ENCODE results near the gene PPA2.
A peak's percentile ranks its signal among the peaks of the same experiment; 100 is the strongest.
"Not testable (repeated sequence)": the region's sequence is repeated elsewhere in the genome, so short reads cannot be mapped to it uniquely, and the experiment has no call there.

Gene PPA2

DNA sequence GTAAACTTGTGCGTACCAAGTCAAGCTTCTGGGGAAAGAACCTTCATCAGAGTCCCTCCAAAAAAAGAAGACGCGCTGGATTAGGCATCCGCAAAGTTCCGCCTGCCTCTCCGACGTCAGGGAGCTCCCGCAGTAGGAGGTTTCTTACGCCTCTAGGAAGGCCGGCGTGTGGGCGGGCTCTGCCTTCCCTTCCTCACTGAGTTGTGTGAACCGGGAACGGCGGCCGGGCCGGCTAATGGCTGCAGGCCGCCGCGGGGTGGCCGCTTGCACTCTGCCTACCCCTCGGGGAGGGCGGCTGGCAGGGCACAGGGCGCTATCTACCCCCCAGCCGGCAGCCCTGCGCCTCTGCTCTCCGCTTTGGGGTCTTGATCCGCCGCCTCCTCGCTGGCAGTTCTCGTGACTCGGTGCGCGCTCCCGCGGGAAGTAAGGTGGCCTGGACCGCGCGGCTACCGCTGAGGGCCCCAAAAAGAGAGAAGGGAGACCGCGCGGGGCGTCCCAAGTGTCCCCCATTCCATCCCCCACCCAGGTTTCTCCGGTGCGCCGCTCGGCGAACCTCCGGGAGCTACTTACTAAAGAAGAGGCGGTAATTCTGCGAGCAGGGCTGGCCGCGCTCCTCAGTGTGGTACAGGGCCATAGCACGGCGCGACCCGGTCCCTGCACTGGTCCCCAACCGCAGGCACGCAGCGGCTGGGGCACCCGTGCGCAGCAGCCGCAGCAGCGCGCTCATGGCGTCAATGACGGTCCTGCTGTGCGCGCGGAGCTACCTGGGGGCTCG, at the start of gene PPA2:
PPA2 (minus strand) TSS at position 739 of the 775 bp plus-strand sequence; CDS start at position 727, 12 bp downstream.
- peak; percentile 84 for DNase-seq

DNA sequence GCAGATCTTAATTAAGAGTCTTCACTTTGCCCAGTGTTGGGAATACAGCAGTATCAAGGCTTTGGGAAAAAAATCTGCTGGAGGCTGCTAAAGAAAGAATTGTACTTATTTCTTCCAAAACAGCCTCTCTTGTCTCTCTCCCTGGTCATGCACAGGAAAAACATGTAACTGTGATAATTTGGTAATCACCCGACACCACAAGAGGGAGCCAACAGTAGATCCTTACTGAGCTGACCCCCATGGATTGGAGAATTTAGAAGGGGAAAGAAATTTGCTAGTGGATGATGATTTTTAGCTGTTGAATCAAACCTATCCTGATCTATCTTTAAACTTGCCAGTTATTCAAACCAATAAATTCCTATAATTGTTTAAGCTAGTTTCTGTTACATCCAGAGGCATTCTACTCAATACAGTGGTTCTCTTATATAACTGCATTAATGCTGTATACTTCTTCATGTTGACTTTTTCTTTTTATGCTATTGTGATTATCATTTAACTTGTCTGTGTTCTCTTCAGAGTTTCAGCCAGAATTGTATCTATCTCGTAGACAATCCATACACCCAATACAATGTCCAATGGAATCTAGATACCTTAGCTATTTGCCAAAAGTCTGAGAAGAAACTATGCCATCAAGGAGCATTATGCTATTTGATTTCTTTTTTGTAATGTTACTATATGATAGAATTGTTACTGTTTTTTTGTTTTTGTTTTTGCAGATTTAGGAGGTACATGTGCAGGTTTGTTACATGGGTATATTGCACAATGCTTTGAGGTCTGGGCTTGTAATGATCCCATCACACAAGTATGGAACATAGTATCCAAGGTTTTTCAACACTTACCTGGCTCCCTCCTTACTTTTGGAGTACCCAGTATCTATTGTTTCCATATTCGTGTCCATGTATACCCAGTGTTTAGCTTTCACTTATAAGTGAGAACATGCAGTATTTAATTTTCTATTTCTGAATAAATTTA, 47.2 kb upstream of the PPA2 start:
- no peak for DNase-seq

DNA sequence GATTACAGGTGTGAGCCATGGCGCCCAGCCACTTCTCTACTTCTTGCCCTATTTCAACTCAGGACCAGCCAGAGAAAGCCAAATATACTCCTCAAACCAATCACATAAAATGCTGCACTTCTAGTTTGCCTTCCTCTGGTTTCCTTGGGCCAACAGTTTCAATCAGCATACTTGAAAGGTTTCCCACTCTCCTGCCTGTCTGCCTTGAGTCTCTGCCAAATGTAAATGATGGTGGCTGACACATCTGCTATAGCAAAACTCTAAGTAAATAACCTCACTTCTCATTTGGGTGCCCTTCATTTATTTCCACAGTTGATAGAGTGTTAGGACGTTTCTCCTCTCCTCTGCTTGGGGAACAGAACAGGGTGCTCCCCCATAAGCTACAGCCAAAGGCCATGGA, 36.4 kb upstream of the PPA2 start:
- no peak for DNase-seq

GRCh38 chr4:105509714-105510113, 35.9 kb upstream of the PPA2 start:
- no peak for DNase-seq

DNA sequence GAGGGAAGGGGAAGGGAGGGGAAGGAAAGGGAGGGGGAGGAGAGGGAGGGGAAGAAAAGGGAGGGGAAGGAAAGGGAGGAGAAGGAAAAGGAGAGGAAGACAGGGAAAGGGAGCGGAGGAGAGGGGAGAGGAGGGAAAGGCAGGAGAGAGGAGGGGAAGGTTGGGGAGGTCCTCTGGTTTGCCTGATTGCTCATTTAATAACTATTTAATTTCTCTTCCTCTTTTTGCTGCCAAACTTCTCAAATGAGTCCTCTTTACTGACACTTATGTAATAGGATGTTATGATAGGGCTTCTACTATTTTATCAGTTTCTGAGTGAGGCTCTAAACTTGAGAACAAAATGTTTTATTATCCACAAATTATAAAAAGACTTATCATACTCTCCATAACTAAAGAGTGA, 35.4 kb upstream of the PPA2 start:
- no peak for DNase-seq

- DNase-seq, result no peak
Measured at GRCh38 chr4:105504744-105505143, 30.9 kb upstream of the PPA2 start.

GRCh38 chr4:105503484-105503883, 29.6 kb upstream of the PPA2 start:
- DNase-seq, result no peak

- DNase-seq, result no peak
Measured at GRCh38 chr4:105496899-105497298, 23.0 kb upstream of the PPA2 start.

- no peak for DNase-seq
Measured at GRCh38 chr4:105495667-105496066, 21.8 kb upstream of the PPA2 start.

DNA sequence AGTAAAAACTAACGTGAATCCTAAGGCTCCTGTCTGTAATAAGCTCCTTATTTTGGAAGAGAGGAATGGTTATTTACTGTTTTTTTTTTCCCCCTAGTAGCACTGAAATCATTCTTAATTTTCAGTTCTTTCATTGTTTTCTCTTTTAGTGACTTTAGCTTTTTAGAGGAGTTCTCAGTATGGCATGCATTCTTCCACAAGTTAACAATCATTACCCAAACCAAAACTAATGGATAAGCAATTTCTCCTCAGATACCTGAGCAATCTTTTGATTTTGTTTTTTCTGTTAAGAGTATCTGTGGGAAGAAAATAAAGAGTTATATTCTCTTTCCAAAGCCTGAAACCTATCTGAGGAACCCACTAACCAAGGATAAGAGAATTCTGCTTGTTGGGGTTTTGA, 16.7 kb upstream of the PPA2 start:
- no peak for DNase-seq

DNA sequence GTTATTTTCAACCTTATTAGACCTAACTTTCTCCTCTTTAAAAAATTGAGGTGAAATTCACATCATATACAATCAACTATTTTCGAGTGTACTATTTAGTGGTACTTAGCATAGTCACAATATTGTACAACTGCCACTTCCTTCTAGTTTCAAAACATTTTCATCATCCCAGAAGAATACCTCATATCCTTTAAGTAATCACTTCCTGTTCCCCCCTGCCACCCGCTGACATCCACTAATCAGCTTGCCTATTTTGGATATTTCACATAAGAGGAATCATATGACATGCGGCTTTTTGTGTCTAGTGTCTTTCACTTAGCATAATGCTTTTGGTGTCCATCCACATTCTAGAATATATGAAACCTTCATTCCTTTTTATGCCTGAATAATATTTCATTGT, 10.0 kb upstream of the PPA2 start:
- DNase-seq, result no peak

DNA sequence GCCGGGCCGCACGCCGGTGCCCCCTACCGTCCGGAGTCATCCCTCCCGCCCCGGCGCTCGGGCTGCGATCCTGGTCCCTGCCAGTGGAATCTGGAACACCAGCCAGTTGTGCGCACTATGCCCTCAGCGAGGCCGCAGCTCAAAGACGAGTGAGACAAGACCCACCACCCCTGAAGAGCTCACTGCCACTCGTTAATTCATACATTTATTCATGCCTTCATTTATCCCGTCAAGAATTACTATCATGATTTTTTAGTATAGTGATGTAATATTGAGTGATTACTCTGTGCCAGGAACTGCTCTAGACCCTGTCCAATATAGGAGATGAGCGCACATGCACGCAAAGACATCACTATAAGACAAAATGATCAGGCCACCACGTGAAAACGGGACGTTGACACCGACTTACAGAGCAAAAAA, 247 bp upstream of the PPA2 start:
- DNase-seq, result no peak

DNA sequence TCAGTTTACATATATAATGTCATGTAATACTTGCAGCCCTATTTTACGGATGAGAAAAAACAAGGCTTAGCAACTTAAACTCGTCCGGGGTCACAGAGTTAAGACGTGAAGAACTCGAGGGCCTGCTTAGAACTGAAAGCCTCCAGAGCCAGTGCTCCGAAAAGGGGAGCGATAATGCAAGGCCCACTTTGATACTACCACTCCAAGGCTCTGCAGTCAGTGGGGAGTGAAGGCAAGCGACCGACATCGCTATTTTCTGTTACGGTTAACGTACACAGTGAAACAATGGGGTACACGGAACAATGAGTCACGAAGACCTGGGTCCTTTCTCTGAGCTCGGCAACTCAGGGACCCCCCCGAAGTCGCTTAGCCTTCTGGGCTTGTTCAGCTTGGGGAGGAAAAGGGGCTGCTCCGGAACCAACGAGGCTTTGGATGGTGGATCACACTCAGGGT, 965 bp downstream of the PPA2 start:
- DNase-seq, result no peak

DNA sequence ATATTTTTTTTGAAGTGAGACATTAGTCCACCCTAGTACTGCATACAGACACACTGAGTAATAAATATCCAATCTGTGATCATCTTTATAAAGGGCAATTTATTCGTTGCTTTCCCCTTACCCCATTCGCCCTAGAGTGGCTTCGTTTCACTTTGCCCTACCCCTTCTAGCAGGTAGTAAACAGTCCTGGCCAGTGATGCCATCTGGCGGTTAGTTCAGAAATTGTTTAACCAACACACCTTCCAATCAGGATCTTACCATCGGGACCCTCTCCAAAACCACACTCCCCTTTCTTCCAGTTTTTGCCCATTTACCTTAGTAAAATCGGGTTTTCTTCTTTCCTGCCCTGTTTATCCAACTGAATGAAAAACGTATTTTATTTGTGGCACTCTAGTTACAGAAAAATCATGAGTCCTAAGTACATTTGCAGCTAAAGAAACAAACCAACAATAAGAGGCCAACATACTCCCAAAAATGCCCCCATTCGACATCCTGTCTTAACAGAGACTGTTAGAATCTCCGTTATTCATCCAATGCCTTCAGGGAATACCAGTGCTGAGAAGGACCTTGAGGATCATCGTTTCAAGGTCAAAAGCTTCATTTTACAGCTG, 2.2 kb downstream of the PPA2 start:
- DNase-seq, result peak; percentile 53

DNA sequence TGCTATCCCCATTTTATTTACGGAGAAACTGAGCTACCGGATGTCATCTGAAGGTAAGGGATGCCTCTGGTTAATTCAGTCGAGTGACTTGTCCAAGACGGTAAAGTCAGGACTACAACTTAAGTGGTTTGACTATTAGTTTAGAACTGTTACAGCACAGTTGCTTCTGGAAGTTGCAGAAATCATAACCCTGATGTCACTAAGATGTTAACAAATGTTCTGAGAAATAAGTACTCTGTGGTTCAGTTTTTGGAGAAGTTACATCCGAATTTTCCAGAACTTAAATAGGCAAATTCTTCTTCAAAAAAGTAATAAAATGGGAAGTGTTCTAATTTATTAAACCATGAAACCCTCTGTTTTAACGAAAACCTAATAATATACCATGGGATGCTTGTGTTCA, 3.1 kb downstream of the PPA2 start:
- no peak for DNase-seq

DNA sequence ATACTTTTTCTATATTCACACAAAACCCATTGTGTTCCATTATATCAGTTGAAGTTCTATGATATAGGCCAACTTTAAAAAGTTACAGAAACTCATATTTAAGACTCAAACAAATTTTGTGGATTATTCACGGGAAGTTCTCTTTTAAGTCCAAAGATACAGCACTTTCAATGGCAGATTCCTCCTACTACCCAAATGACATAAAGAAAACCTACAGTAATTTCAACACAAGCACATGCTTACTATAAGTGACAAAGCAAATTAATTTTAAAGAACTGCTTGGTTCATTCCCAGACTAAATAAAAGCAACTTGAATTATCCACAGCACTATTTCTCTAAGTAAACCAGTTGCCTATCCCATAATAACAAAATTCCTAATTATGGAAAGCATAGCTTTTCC, 4.1 kb downstream of the PPA2 start:
- no peak for DNase-seq

DNA sequence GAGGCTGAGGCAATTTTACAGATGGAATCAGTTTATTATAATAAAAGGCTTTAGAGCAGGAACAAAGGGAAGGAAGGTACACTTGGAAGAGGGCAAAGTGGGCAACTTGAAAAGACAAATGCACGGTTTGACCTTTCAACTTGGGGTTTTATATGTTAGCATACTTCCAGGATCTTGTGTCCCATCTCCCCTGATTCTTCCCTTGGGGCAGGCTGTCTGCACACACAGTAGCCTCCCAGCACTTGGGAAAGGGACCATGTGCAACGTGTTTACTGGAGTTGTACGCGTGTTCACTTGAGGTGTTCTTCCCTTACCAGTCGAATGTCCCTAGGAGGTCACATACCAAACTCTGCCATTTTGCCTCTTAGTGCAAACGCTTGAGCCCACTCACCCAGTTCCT, 7.3 kb downstream of the PPA2 start:
- no peak for DNase-seq

DNA sequence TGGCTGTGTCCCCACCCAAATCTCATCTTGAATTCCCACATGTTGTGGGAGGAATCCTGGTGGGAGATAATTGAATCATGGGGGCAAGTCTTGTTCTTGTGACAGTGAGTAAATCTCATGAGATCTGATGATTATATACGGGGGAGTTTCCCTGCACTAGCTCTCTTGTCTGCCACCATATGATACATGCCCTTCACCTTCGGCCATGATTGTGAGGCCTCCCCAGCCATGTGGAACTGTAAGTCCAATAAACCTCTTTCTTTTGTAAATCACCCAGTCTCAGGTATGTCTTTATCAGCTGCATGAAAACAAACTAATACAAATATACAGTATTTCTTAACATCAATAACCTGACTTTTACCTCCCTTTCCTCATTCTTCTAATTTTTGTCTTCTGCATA, 9.3 kb downstream of the PPA2 start:
- DNase-seq, result not testable (repeated sequence)

GRCh38 chr4:105462576-105462975, 11.3 kb downstream of the PPA2 start:
- DNase-seq, result no peak

GRCh38 chr4:105461621-105462382, 12.1 kb downstream of the PPA2 start:
- no peak for DNase-seq

GRCh38 chr4:105461221-105461620, 12.6 kb downstream of the PPA2 start:
- no peak for DNase-seq

DNA sequence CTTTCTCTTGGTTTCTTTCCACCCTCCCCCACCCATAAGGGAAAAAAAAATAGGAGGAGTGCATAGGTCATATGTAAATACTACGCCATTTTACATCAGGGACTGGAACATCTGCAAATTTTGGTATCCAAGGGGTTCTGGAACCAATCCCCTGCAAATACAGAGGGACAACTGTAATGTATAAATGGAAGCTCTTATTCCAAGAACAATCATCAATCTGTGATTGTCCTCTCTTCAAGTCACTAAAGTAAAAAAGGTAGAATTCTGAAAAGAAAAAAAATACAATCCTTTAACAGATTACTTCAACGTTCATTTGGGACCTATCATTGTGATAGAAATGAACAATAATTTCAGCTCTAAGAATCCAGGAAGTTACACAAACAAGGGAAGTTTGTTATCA, 13.6 kb downstream of the PPA2 start:
- no peak for DNase-seq

DNA sequence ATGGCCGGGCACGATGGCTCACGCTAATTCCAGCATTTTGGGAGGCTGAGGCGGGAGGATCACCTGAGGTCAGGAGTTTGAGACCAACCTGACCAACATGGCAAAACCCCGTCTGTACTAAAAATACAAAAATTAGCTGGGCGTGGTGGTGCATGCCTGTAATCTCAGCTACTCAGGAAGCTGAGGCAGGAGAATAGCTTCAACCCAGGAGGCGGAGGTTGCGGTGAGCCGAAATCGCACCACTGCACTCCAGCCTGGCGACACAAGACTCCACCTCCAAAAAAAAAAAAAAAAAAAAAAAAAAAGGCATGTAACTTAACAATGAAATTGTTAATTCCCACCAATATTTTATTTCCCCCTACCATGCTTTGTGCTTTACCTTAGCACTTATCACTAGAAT, 15.3 kb downstream of the PPA2 start:
- DNase-seq, result not testable (repeated sequence)
